Adipose tissue (tissue), 3 donors: Measurements from ENCODE around the gene NCAM1. TPM values are rescaled to one million over a fixed set of nuclear protein-coding genes. Genes with fewer than 3 reads are reported as not detected.

ENCODE experiments used
- H3K27ac ChIP-seq: one replicate; pipeline ENCODE4 v1.5.1; 2013; ENCODE audit warnings: low read depth, low read length
- WGBS, 3 donors: extraction: QIAGEN DNeasy Blood & Tissue Kit; methylation state at CpG; one replicate each; pipeline ENCODE4 v1.1.7; 2013; 5-methylcytosine and 5-hydroxymethylcytosine counted together
- polyA plus RNA-seq, 3 donors: library from polyadenylated mRNA; stranded (reverse); fragments of 200-250 nt; gene quantifications; one replicate each; pipeline ENCODE4 v1.2.3, GENCODE V29; 2013
- donor health status: healthy with polysubstance abuse.
- donor health status: Bipolar disorder and iron deficiency.
- donor health status: healthy.

The NCAM1 gene
- polyA plus RNA-seq, 3 donors, result 1.4 to 2.7 (median 2.3) TPM

- 80 to 89% (median 88%) methylated on average over 6 of the region's 6 CpGs for WGBS, 3 donors
- H3K27ac ChIP-seq, result no peak overlapping the region
Measured at GRCh38 chr11:113249786-113250185, 288.6 kb downstream of the NCAM1 start.

- 77 to 87% (median 80%) methylated on average over 4 of the region's 4 CpGs for WGBS, 3 donors
- H3K27ac ChIP-seq, result no peak overlapping the region
Measured at GRCh38 chr11:113251281-113251680, 290.1 kb downstream of the NCAM1 start.

- WGBS, 3 donors, result 36 to 79% (median 76%) methylated on average over 5 of the region's 5 CpGs
Measured at GRCh38 chr11:113253406-113253805, 292.2 kb downstream of the NCAM1 start.

GRCh38 chr11:113255096-113255495, 293.9 kb downstream of the NCAM1 start:
- H3K27ac ChIP-seq, result no peak overlapping the region
- WGBS, 3 donors, result 40 to 66% (median 47%) methylated on average over 4 of the region's 4 CpGs

More at GRCh38 chr11:113253406-113253805, 292.2 kb downstream of the NCAM1 start:
- no peak overlapping the region for H3K27ac ChIP-seq

GRCh38 chr11:113255741-113256140, 294.5 kb downstream of the NCAM1 start:
- H3K27ac ChIP-seq, result no peak overlapping the region
- WGBS, 3 donors, result 87 to 92% (median 90%) methylated on average over 6 of the region's 6 CpGs

GRCh38 chr11:113256431-113257202, 295.4 kb downstream of the NCAM1 start:
- 77 to 86% (median 83%) methylated on average over 3 of the region's 3 CpGs for WGBS, 3 donors
- no peak overlapping the region for H3K27ac ChIP-seq

GRCh38 chr11:113260096-113260425, 298.8 kb downstream of the NCAM1 start:
- 90 to 97% (median 95%) methylated on average over 9 of the region's 9 CpGs for WGBS, 3 donors
- no peak overlapping the region for H3K27ac ChIP-seq

GRCh38 chr11:113260541-113260940, 299.3 kb downstream of the NCAM1 start:
- WGBS, 3 donors, result 81 to 88% (median 88%) methylated on average over 1 of the region's 1 CpG

GRCh38 chr11:113261709-113262475, 300.7 kb downstream of the NCAM1 start:
- H3K27ac ChIP-seq, result no peak overlapping the region
- WGBS, 3 donors, result 80 to 86% (median 83%) methylated on average over 10 of the region's 10 CpGs

More at GRCh38 chr11:113260541-113260940, 299.3 kb downstream of the NCAM1 start:
- H3K27ac ChIP-seq, result no peak overlapping the region

- WGBS, 3 donors, result 40 to 60% (median 53%) methylated on average over 2 of the region's 2 CpGs
- no peak overlapping the region for H3K27ac ChIP-seq
Measured at GRCh38 chr11:113262594-113262993, 301.4 kb downstream of the NCAM1 start.

GRCh38 chr11:113263458-113264259, 302.4 kb downstream of the NCAM1 start:
- 58 to 75% (median 72%) methylated on average over 9 of the region's 9 CpGs for WGBS, 3 donors
- H3K27ac ChIP-seq, result no peak overlapping the region

- no peak overlapping the region for H3K27ac ChIP-seq
- 70 to 81% (median 74%) methylated on average over 2 of the region's 2 CpGs for WGBS, 3 donors
Measured at GRCh38 chr11:113265362-113265761, 304.1 kb downstream of the NCAM1 start.

- H3K27ac ChIP-seq, result no peak overlapping the region
- WGBS, 3 donors, result 85 to 93% (median 87%) methylated on average over 7 of the region's 7 CpGs
Measured at GRCh38 chr11:113267493-113267892, 306.3 kb downstream of the NCAM1 start.

- H3K27ac ChIP-seq, result no peak overlapping the region
- 91 to 100% (median 98%) methylated on average over 2 of the region's 2 CpGs for WGBS, 3 donors
Measured at GRCh38 chr11:113269096-113269495, 307.9 kb downstream of the NCAM1 start.

- H3K27ac ChIP-seq, result no peak overlapping the region
- WGBS, 3 donors, result 85 to 90% (median 87%) methylated on average over 5 of the region's 5 CpGs
Measured at GRCh38 chr11:113269636-113270035, 308.4 kb downstream of the NCAM1 start.

GRCh38 chr11:113270080-113270479, 308.9 kb downstream of the NCAM1 start:
- H3K27ac ChIP-seq, result no peak overlapping the region
- WGBS, 3 donors, result 90 to 96% (median 96%) methylated on average over 13 of the region's 13 CpGs

- 90 to 91% (median 91%) methylated on average over 14 of the region's 14 CpGs for WGBS, 3 donors
- H3K27ac ChIP-seq, result no peak overlapping the region
Measured at GRCh38 chr11:113271551-113272245, 310.5 kb downstream of the NCAM1 start.

- 66 to 75% (median 72%) methylated on average over 5 of the region's 5 CpGs for WGBS, 3 donors
- H3K27ac ChIP-seq, result no peak overlapping the region
Measured at GRCh38 chr11:113272281-113272680, 311.1 kb downstream of the NCAM1 start.
